K562 (cell line): ENCODE data around the gene GNAL. TPM values are rescaled to one million over a fixed set of nuclear protein-coding genes. Genes with fewer than 3 reads are reported as not detected.

Source experiments
- ATAC-seq: fragments of 200-7000 bp; cut with Tn5 transposase; 3 replicates; pipeline ENCODE4 v1.9.1; 2020; ENCODE audit warnings: moderate library complexity
- BruUV-seq: library from RNA; stranded (reverse); fragments of 400-500 nt; replicated peaks from 2 replicates; lab custom pipeline; 2021; lab: Mats Ljungman, UMichigan
- CTCF ChIA-PET: fragments of 300-600 bp; formaldehyde crosslinking; extraction: SDS; loops from one replicate; lab custom pipeline; 2021; ENCODE audit warnings: low intra/inter-chr PET ratio; lab: Yijun Ruan, JAX
- POLR2A ChIA-PET: fragments of 300-600, 350-650 bp; sonication (Branson Sonifier 250); formaldehyde crosslinking; extraction: SDS; loops from one replicate; lab custom pipeline; 2021; ENCODE audit warnings: antibody characterized with exemption, inconsistent platforms; lab: Yijun Ruan, JAX
- DNase-seq, 4 experiments: peaks; one replicate each; pipeline versions ENCODE4 v3.0.0 to v3.0.0-alpha.2; 2011 to 2018; ENCODE audit warnings: low spot score in 3 of 4, mixed read lengths in 3 of 4; ENCODE audit errors: extremely low read depth in 1 of 4
- FAIRE-seq: peaks from 2 replicates; lab custom pipeline; 2011; peaks lifted over from hg19 to GRCh38; lab: Jason Lieb, UNC
- H2AFZ ChIP-seq: 2 replicates; pipeline ENCODE4 v1.6.0; 2011; ENCODE audit warnings: low read depth, low read length, control low read depth, inconsistent platforms
- H3K27ac ChIP-seq: fragments of 200-600 bp; 3 replicates; pipeline ENCODE4 v1.8.0; 2011; ENCODE audit warnings: low read depth, mild to moderate bottlenecking, control low read depth, inconsistent platforms, low read length, moderate library complexity, mixed read lengths; ENCODE audit errors: extremely low read depth
- H3K27me3 ChIP-seq, 2 experiments: fragments of 300-600 bp in 1 of 2; 2 replicates in 1 of 2; 3 replicates in 1 of 2; pipeline versions ENCODE4 v1.6.0 to v1.8.0; 2011; ENCODE audit warnings: inconsistent platforms in 2 of 2, low read length in 2 of 2, mild to moderate bottlenecking in 1 of 2, mixed read lengths in 1 of 2, moderate library complexity in 1 of 2; ENCODE audit not compliant: control insufficient read depth in 2 of 2, insufficient read depth in 2 of 2
- H3K36me3 ChIP-seq: fragments of 300-600 bp; 3 replicates; pipeline ENCODE4 v1.8.0; 2011; ENCODE audit warnings: mild to moderate bottlenecking, low read length, inconsistent platforms; ENCODE audit not compliant: control insufficient read depth, insufficient read depth
- H3K4me1 ChIP-seq, 2 experiments: fragments of 200-600 bp in 1 of 2; replicated peaks in 1 of 2; 2 replicates in 1 of 2; 3 replicates in 1 of 2; pipeline versions ENCODE4 v1.5.1 to v1.8.0; 2011; ENCODE audit warnings: inconsistent platforms in 2 of 2, low read length in 2 of 2, mild to moderate bottlenecking in 1 of 2, mixed read lengths in 1 of 2, moderate library complexity in 1 of 2; ENCODE audit not compliant: control insufficient read depth in 2 of 2, insufficient read depth in 2 of 2
- H3K4me2 ChIP-seq: 2 replicates; pipeline ENCODE4 v1.6.1; 2011; ENCODE audit warnings: low read length, control low read depth, inconsistent platforms, mixed read lengths; ENCODE audit not compliant: insufficient read depth
- H3K4me3 ChIP-seq: fragments of 200-600 bp; sonication (generic), shearing (Covaris generic); 2 replicates; pipeline ENCODE4 v1.5.1; 2016; ENCODE audit warnings: control low read depth, inconsistent platforms
- H3K79me2 ChIP-seq: fragments of 200-600 bp; 3 replicates; pipeline ENCODE4 v1.8.0; 2011; ENCODE audit warnings: low read length, inconsistent platforms; ENCODE audit not compliant: control insufficient read depth, insufficient read depth
- H3K9ac ChIP-seq, 2 experiments: 2 replicates each; pipeline versions ENCODE4 v1.6.0 to v1.6.1; 2011; ENCODE audit warnings: low read depth in 2 of 2, low read length in 2 of 2, control low read depth in 1 of 2, inconsistent platforms in 1 of 2, mild to moderate bottlenecking in 1 of 2, mixed read lengths in 1 of 2; ENCODE audit not compliant: insufficient read depth in 1 of 2
- H3K9me1 ChIP-seq: one replicate; pipeline ENCODE4 v1.6.0; 2011; ENCODE audit warnings: inconsistent platforms, mild to moderate bottlenecking, low read length, moderate library complexity; ENCODE audit not compliant: control insufficient read depth, insufficient read depth
- H3K9me3 ChIP-seq: replicated peaks from 2 replicates; pipeline ENCODE4 v1.5.1; 2011; ENCODE audit warnings: low read depth, low read length, inconsistent platforms; ENCODE audit not compliant: control insufficient read depth, insufficient read depth
- H4K20me1 ChIP-seq: replicated peaks from 2 replicates; pipeline ENCODE4 v1.6.1; 2011; ENCODE audit warnings: low read length, inconsistent platforms, mixed read lengths; ENCODE audit not compliant: control insufficient read depth, insufficient read depth
- BCOR ChIP-seq: fragments of 450-650 bp; IDR thresholded peaks from 2 replicates; pipeline ENCODE4 v1.6.1; 2016
- CREBBP ChIP-seq: IDR thresholded peaks from one replicate; pipeline ENCODE4 v1.6.1; 2012; ENCODE audit warnings: low read depth, mild to moderate bottlenecking, control low read depth, inconsistent platforms, low read length
- KDM1A ChIP-seq, 2 experiments: fragments of 450-650 bp; IDR thresholded peaks; 2 replicates each; pipeline ENCODE4 v1.6.1; 2016; ENCODE audit warnings: mild to moderate bottlenecking in 2 of 2
- MCM2 ChIP-seq: fragments of 450-650 bp; IDR thresholded peaks from 2 replicates; pipeline ENCODE4 v1.6.1; 2017; ENCODE audit warnings: low read depth, mild to moderate bottlenecking
- MYNN ChIP-seq, 2 experiments: sonication (generic); formaldehyde crosslinking in 1 of 2; IDR thresholded peaks; 2 replicates each; pipeline versions ENCODE4 v1.5.0 to v1.6.1; 2016 to 2020; ENCODE audit warnings: antibody characterized with exemption in 1 of 2, missing genetic modification reagents in 1 of 2
- PCBP1 ChIP-seq: fragments of 200-400 bp; formaldehyde crosslinking; IDR thresholded peaks from 2 replicates; pipeline ENCODE4 v1.6.1; 2018; ENCODE audit warnings: mild to moderate bottlenecking, low read depth, low read length; ENCODE audit not compliant: poor library complexity, severe bottlenecking
- POLR3G ChIP-seq: IDR thresholded peaks from 2 replicates; pipeline ENCODE4 v1.6.1; 2011; ENCODE audit not compliant: insufficient read length, insufficient replicate concordance; ENCODE audit errors: extremely low read depth
- RBM25 ChIP-seq: fragments of 200-400 bp; formaldehyde crosslinking; IDR thresholded peaks from 2 replicates; pipeline ENCODE4 v1.6.1; 2018; ENCODE audit warnings: low read length, low read depth, moderate library complexity; ENCODE audit not compliant: severe bottlenecking
- ZFP36 ChIP-seq: fragments of 150-350 bp; IDR thresholded peaks from 2 replicates; pipeline ENCODE4 v1.6.1; 2018; ENCODE audit warnings: low read length, low read depth; ENCODE audit not compliant: partially characterized antibody
- WGBS: fragments of 100-300 bp; shearing (Covaris generic); methylation state at CpG from one replicate; pipeline ENCODE4 v1.1.6; 2016; ENCODE audit warnings: low coverage, mixed read lengths; ENCODE audit not compliant: insufficient coverage; ENCODE audit errors: missing lambda C conversion rate; 5-methylcytosine and 5-hydroxymethylcytosine counted together
- in situ Hi-C: fragments of 300-500 bp; cut with MboI; formaldehyde crosslinking; loops from 4 replicates; pipeline ENCODE4 v1.15.0; 2018; ENCODE audit warnings: inconsistent platforms, mixed read lengths
- intact Hi-C: fragments of 100-400 bp; cut with micrococcal nuclease; formaldehyde crosslinking; loops from 2 replicates; pipeline ENCODE4 v1.14.2; 2022
- polyA plus RNA-seq, 8 experiments: library from polyadenylated mRNA; depleted of rRNA in 4 of 8; stranded (reverse) in 5 of 8; unstranded in 3 of 8; fragments of >200 nt; fragmentation: Nextera tagmentation in 2 of 8; fragmentation: Illumina TruSeq in 1 of 8; extraction: Ambion mirVana in 2 of 8; extraction: Trizol in 1 of 8; gene quantifications; 2 replicates each; pipeline versions ENCODE4 v1.2.1 to v1.2.3, GENCODE V29; 2011 to 2014; ENCODE audit warnings: inconsistent platforms in 1 of 8, missing spikeins in 1 of 8
- total RNA-seq, 7 experiments: library from RNA; depleted of rRNA in 6 of 7; stranded (reverse); fragments of >200 nt in 6 of 7; fragmentation: Illumina TruSeq in 2 of 7; extraction: Trizol in 2 of 7; gene quantifications; 2 replicates each; pipeline versions ENCODE4 v1.2.1 to v1.2.3, GENCODE V29; 2011 to 2021; ENCODE audit warnings: low replicate concordance in 1 of 7

GNAL gene
- total and polyA plus RNA-seq, 9 of the 15 experiments (the other 6 are each of a cell fraction or from before 2014, with no cell fraction given): under 0.01 to 0.10 (median 0.01) TPM; not detected in 5

- Histone ChIP-seq H2AFZ (no peak overlapping the region), H3K4me2 (no peak overlapping the region), H3K9me3 (no peaks in the 10 kb centered on the region), H3K27me3 (no peaks in the 10 kb centered on the region), H3K79me2 (no peaks in the 10 kb centered on the region), H4K20me1 (no peaks in the 10 kb centered on the region), H3K27ac (no peak overlapping the region), H3K4me1 (peaks cover 12 to 15% of the 10 kb centered on the region in 2 experiments; a peak in 4 of 5 replicates), H3K36me3 (no peaks in the 10 kb centered on the region), H3K9ac (no peak overlapping the region), H3K9me1 (no peaks in the 10 kb centered on the region), H3K4me3 (no peak overlapping the region)
- CTCF ChIA-PET: no interaction called here
- WGBS: 70% methylated on average over 7 of the region's 7 CpGs
- POLR2A ChIA-PET: interaction anchor here (1.4 kb wide), 1 partner anchor 41 kb away, joined by 4 read pairs; no protein-coding TSS in a partner anchor
- no TSS peak for BruUV-seq
- ATAC-seq: no peak
- in situ Hi-C loops: no loop called here
- TF ChIP-seq MYNN (IDR thresholded peaks at IDR 0.05): no peak
- no peak for TF ChIP-seq MYNN (CRISPR knock-in tag; IDR thresholded peaks at IDR 0.05)
- no peak for TF ChIP-seq PCBP1
- peak; percentile 87 for TF ChIP-seq BCOR
- TF ChIP-seq MCM2: no peak
- TF ChIP-seq RBM25: peak; percentile 95
- TF ChIP-seq POLR3G: no peak
- no peak for TF ChIP-seq CREBBP
- TF ChIP-seq ZFP36: peak; percentile 39
- TF ChIP-seq KDM1A (IDR thresholded peaks at IDR 0.05): no peak; a peak in 1 of 4 replicates
- intact Hi-C loops: no loop called here
- no peak for DNase-seq
- no peak for FAIRE-seq
Observed at GRCh38 chr18:11821208-11821607, 132.1 kb downstream of the GNAL start.
